ENCODE results near the gene SLC7A7.
A peak's percentile ranks its signal among the peaks of the same experiment; 100 is the strongest.
"Not testable (repeated sequence)": the region's sequence is repeated elsewhere in the genome, so short reads cannot be mapped to it uniquely, and the experiment has no call there.

Gene SLC7A7

GRCh38 chr14:22814941-22815713 is at the start of gene SLC7A7:
Gene SLC7A7, minus strand, starts transcription at chr14:22815435. Its CDS starts 2,037 bp downstream, at chr14:22813398.
- DNase-seq (ENCODE audit: low spot score) = no peak

GRCh38 chr14:22864979-22865378 is 49.7 kb upstream of the SLC7A7 start:
- no peak for DNase-seq (ENCODE audit: low spot score)

- no peak for DNase-seq (ENCODE audit: low spot score)
These were observed 46.4 kb upstream of the SLC7A7 start for GRCh38 chr14:22861651-22862050.

GRCh38 chr14:22860377-22860776 is 45.1 kb upstream of the SLC7A7 start:
- DNase-seq (ENCODE audit: low spot score) = not testable (repeated sequence)

DNA sequence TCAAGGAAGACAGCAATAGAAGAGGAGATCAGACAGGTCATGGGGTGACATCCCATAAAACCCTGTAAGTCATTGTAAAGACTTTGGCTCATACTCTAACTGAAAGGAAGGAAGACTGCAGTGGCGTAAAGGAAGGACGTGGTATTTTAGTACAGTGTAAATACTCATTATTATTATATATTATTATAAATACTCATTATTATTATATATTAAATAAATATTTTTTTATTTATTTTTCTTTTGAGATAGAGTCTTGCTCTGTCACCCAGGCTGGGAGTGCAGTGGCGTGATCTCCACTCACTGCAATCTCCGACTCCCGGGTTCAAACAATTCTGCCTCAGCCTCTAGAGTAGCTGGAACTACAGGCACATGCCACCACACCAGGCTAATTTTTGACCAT is 41.2 kb upstream of the SLC7A7 start:
- no peak for DNase-seq (ENCODE audit: low spot score)

DNA sequence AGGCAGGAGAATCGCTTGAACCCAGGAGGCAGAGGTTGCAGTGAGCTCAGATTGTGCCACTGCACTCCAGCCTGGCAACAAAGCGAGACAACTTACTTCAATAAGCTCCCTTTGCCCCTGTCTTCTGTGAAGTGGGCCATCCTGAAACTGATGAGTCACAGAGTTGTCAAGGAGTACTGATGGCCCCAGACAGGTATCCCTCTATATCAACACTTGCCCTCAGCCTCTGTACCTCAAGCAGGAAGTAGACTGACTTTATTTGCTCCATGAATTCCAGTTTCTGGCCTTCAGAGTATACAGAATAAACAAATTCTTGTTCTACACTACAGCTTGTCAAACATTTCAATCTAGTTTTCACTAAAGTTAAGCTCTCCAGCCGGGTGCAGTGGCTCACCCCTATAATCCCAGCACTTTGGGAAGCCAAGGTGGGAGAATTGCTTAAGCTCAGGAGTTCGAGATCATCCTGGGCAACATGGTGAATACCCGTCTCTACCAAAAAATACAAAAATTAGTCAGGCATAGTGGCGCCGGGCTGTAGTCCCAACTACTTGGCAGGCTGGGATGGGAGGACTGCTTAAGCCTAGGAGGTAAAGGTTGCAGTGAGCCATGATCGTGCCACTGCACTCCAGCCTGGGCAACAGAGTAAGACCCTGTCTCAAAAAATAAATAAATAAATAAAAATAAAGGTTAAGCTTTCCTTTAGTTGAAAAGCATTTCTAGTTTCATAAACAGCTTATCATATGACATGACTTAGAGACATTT is 39.9 kb upstream of the SLC7A7 start:
- DNase-seq (ENCODE audit: low spot score) = no peak

- DNase-seq (ENCODE audit: low spot score) = not testable (repeated sequence)
These were observed 39.1 kb upstream of the SLC7A7 start for GRCh38 chr14:22854296-22854695.

- DNase-seq (ENCODE audit: low spot score) = peak; percentile 90
These were observed 37.9 kb upstream of the SLC7A7 start for GRCh38 chr14:22852940-22853767.

GRCh38 chr14:22852599-22852939 is 37.3 kb upstream of the SLC7A7 start:
- DNase-seq (ENCODE audit: low spot score) = no peak

GRCh38 chr14:22852178-22852577 is 36.9 kb upstream of the SLC7A7 start:
- DNase-seq (ENCODE audit: low spot score) = not testable (repeated sequence)

DNA sequence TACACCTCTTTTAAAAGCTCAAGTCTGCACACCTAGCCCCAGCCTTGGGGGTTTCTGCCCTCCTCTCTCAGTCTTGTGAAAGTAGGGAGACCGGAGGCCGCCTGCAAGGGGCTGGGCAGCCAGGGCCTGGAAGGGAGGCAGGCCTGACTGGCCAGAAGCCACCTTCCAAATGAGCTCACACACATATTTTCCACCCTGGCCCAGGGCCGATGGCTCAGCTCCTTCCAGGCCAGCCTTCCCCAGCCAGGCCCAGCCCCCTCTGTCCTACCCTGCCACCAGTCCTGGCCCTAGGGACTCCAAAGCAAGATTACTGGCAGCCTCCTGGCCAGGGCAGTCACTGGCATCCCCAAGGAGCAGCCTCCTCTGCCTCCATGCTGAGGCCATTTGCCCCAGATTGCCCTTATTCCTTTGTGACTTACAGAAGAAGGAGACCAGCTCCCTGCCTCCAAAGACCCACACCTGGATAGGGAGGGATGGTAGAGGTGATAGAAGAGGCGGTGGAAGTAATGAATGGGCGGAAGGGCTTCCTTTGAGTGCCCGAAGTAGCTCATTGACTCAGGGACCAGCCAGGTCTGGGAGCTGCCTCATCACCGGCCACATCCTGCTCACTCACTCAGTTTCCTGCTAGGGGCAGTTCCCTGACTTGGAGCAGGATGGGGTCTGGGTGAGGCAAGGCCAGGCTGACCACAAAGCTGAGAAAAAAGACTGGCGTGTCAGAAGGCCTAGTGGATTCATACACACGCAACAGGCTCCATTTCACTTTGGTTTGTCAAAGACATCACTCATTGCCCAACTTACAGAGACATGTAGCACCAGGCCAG is 35.9 kb upstream of the SLC7A7 start:
- no peak for DNase-seq (ENCODE audit: low spot score)

DNA sequence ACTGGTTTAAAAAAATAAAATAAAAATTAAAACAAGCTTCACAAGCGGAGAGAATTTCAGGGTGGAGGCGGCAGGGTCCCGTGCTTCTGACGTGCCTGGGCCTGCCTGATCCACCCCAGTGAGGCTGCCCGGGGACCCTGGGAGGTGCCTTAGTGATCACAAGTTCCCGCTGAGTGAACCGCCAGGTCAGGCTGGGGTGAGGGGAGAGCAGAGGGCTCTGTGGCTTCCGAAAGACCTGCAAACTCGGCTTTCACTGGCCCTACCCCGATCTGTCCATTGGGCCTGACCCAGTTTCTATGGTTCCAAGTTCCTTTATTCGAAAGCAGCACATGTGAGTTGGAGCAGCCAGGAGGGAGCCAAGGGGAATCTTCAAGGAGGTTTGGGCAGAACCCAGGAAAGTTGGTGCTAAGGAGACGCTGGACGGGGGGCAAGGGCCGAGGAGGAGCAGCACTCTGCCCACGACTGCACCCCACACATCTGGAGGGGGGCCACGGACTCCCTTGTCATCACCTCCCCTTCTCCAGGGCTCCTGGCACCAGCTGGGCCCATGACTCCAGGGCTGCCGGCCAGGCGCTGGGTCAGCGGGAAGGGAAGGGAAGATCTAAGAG is 34.1 kb upstream of the SLC7A7 start:
- no peak for DNase-seq (ENCODE audit: low spot score)

- no peak for DNase-seq (ENCODE audit: low spot score)
These were observed 33.3 kb upstream of the SLC7A7 start for GRCh38 chr14:22848351-22849164.

- DNase-seq (ENCODE audit: low spot score) = no peak
These were observed 32.6 kb upstream of the SLC7A7 start for GRCh38 chr14:22847661-22848341.

GRCh38 chr14:22846811-22847307 is 31.6 kb upstream of the SLC7A7 start:
- no peak for DNase-seq (ENCODE audit: low spot score)

DNA sequence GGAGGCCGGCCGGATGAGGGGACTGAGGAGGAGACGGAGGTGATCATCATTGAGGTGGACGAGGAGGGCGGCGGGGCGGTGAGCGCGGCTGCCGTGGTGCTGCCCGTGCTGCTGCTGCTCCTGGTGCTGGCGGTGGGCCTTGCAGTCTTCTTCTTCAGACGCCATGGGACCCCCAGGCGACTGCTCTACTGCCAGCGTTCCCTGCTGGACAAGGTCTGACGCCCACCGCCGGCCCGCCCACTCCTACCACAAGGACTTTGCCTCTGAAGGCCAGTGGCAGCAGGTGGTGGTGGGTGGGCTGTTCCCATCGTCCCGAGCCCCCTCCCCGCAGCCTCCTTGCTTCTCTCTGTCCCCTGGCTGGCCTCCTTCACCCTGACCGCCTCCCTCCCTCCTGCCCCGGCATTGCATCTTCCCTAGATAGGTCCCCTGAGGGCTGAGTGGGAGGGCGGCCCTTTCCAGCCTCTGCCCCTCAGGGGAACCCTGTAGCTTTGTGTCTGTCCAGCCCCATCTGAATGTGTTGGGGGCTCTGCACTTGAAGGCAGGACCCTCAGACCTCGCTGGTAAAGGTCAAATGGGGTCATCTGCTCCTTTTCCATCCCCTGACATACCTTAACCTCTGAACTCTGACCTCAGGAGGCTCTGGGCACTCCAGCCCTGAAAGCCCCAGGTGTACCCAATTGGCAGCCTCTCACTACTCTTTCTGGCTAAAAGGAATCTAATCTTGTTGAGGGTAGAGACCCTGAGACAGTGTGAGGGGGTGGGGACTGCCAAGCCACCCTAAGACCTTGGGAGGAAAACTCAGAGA is 30.8 kb upstream of the SLC7A7 start:
- DNase-seq (ENCODE audit: low spot score) = no peak

GRCh38 chr14:22845103-22845394 is 29.8 kb upstream of the SLC7A7 start:
- no peak for DNase-seq (ENCODE audit: low spot score)

DNA sequence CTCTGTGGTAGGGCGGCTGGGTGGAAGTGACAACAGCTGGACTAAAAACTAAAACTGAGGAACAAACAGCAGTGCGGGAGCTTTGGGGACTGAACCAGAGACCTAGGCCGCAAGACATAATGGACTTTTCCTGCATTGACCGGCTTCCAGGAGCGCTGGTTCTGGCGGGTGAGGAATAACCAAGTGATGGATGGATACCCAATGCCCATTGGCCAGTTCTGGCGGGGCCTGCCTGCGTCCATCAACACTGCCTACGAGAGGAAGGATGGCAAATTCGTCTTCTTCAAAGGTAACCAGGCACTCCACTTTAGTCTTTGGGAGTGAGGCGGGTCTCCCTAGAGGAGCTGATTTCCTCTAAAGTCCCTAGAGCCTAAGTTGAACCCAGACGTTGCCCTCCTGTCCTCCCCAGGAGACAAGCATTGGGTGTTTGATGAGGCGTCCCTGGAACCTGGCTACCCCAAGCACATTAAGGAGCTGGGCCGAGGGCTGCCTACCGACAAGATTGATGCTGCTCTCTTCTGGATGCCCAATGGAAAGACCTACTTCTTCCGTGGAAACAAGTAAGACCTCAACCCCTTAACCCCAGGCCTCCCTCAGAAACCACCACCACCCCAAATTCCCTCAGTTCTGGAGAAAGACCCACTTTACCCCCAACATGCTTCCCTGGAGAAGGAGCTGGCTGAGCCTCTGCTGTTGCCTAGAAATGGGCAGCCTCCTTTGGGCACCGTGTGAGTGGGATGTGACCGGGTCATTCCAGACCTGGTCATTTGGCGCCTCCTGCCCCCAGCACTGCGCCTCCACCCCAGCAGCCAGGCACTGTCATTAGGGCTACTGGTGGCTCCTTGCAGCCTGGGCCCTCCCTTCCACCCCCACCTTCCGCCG is 29.2 kb upstream of the SLC7A7 start:
- DNase-seq (ENCODE audit: low spot score) = no peak
